HepG2 (cell line): ENCODE measurements around the gene NSFL1C. TPM values are rescaled to one million over a fixed set of nuclear protein-coding genes. Genes with fewer than 3 reads are reported as not detected.

Source experiments
- ATAC-seq: fragments of 200-7000 bp; cut with Tn5 transposase; 3 replicates; pipeline ENCODE4 v1.9.1; 2020; ENCODE audit warnings: mild to moderate bottlenecking, moderate library complexity
- BruUV-seq: library from RNA; stranded (reverse); fragments of 400-500 nt; replicated peaks from 2 replicates; lab custom pipeline; 2021; lab: Mats Ljungman, UMichigan
- CTCF ChIA-PET: fragments of 300-600 bp; formaldehyde crosslinking; extraction: SDS; loops from one replicate; lab custom pipeline; 2021; ENCODE audit warnings: low total read pairs, inconsistent platforms, low intra/inter-chr PET ratio; lab: Yijun Ruan, JAX
- POLR2A ChIA-PET: fragments of 350-600 bp; sonication (Branson Sonifier 250); formaldehyde crosslinking; loops from one replicate; lab custom pipeline; 2020; ENCODE audit warnings: antibody characterized with exemption, inconsistent platforms; lab: Yijun Ruan, JAX
- DNase-seq: peaks from one replicate; pipeline ENCODE4 v3.0.0-alpha.2; 2015; ENCODE audit warnings: low spot score
- FAIRE-seq: peaks from 3 replicates; lab custom pipeline; 2011; peaks lifted over from hg19 to GRCh38; lab: Jason Lieb, UNC
- H2AFZ ChIP-seq: one replicate; pipeline ENCODE4 v1.6.1; 2011; ENCODE audit warnings: low read length, inconsistent platforms
- H3K27ac ChIP-seq: fragments of 300-600 bp; 3 replicates; pipeline ENCODE4 v1.8.0; 2011; ENCODE audit warnings: mixed run types, mild to moderate bottlenecking, mixed read lengths, low read length, inconsistent platforms; ENCODE audit not compliant: insufficient read depth; ENCODE audit errors: extremely low read length
- H3K27me3 ChIP-seq, 2 experiments: fragments of 200-600 bp in 1 of 2; 2 replicates in 1 of 2; 3 replicates in 1 of 2; pipeline versions ENCODE4 v1.6.0 to v1.8.0; 2011; ENCODE audit warnings: low read length in 2 of 2, mild to moderate bottlenecking in 2 of 2, moderate library complexity in 2 of 2, inconsistent platforms in 1 of 2; ENCODE audit not compliant: insufficient read depth in 2 of 2, control insufficient read depth in 1 of 2
- H3K36me3 ChIP-seq, 2 experiments: fragments of 200-600 bp in 1 of 2; replicated peaks in 1 of 2; 2 replicates in 1 of 2; 3 replicates in 1 of 2; pipeline versions ENCODE4 v1.5.1 to v1.8.0; 2011; ENCODE audit warnings: low read length in 2 of 2, inconsistent platforms in 1 of 2; ENCODE audit not compliant: insufficient read depth in 2 of 2, control insufficient read depth in 1 of 2
- H3K4me1 ChIP-seq: 2 replicates; pipeline ENCODE4 v1.5.1; 2012; ENCODE audit warnings: low read length, inconsistent platforms; ENCODE audit not compliant: insufficient read depth
- H3K4me2 ChIP-seq: 2 replicates; pipeline ENCODE4 v1.6.0; 2011; ENCODE audit warnings: low read depth, low read length, inconsistent platforms
- H3K4me3 ChIP-seq, 3 experiments: fragments of 200-600 bp in 1 of 3; sonication (generic), shearing (Covaris generic) in 1 of 3; replicated peaks in 1 of 3; 2 replicates each; pipeline ENCODE4 v1.5.1; 2011 to 2016; ENCODE audit warnings: low read length in 3 of 3, inconsistent platforms in 2 of 3, low read depth in 2 of 3, mild to moderate bottlenecking in 2 of 3, control low read depth in 1 of 3, mixed read lengths in 1 of 3; ENCODE audit not compliant: insufficient read depth in 1 of 3
- H3K79me2 ChIP-seq: one replicate; pipeline ENCODE4 v1.6.1; 2011; ENCODE audit warnings: low read length, inconsistent platforms; ENCODE audit not compliant: insufficient read depth
- H3K9ac ChIP-seq: 2 replicates; pipeline ENCODE4 v1.6.0; 2011; ENCODE audit warnings: mild to moderate bottlenecking, low read depth, low read length, inconsistent platforms; ENCODE audit not compliant: insufficient read depth
- H3K9me3 ChIP-seq: 2 replicates; pipeline ENCODE4 v1.5.1; 2012; ENCODE audit warnings: mild to moderate bottlenecking, low read length
- H4K20me1 ChIP-seq: 2 replicates; pipeline ENCODE4 v1.6.0; 2011; ENCODE audit warnings: inconsistent platforms, mild to moderate bottlenecking, low read length, moderate library complexity; ENCODE audit not compliant: insufficient read depth
- AGO1 ChIP-seq: fragments of 200-400 bp; formaldehyde crosslinking; IDR thresholded peaks from 2 replicates; pipeline ENCODE4 v1.6.1; 2017; ENCODE audit warnings: mild to moderate bottlenecking, low read depth, low read length, moderate library complexity; ENCODE audit not compliant: poor library complexity, severe bottlenecking
- ATF1 ChIP-seq: IDR thresholded peaks from 2 replicates; pipeline ENCODE4 v1.6.1; 2016; ENCODE audit warnings: mild to moderate bottlenecking, control low read depth
- BRD4 ChIP-seq: sonication (generic); formaldehyde crosslinking; IDR thresholded peaks from 2 replicates; pipeline ENCODE4 v1.4.0; 2020; ENCODE audit warnings: missing genetic modification reagents
- FOXO4 ChIP-seq: sonication (generic); formaldehyde crosslinking; conservative IDR thresholded peaks from 2 replicates; pipeline ENCODE4 v1.8.1; 2023; ENCODE audit warnings: missing genetic modification reagents
- HOXA5 ChIP-seq: sonication (generic); formaldehyde crosslinking; IDR thresholded peaks from 2 replicates; pipeline ENCODE4 v1.4.0; 2020; ENCODE audit warnings: missing genetic modification reagents
- MBD4 ChIP-seq: IDR thresholded peaks from 2 replicates; pipeline ENCODE4 v1.6.1; 2012; ENCODE audit warnings: low read length, inconsistent platforms, borderline replicate concordance
- MTF2 ChIP-seq: sonication (generic); formaldehyde crosslinking; IDR thresholded peaks from 2 replicates; pipeline ENCODE4 v1.5.0; 2020; ENCODE audit warnings: missing genetic modification reagents, borderline replicate concordance
- NFATC3 ChIP-seq: sonication (generic); formaldehyde crosslinking; IDR thresholded peaks from 2 replicates; pipeline ENCODE4 v1.5.1; 2020; ENCODE audit warnings: mild to moderate bottlenecking, missing genetic modification reagents
- NR2F2 ChIP-seq: IDR thresholded peaks from 2 replicates; pipeline ENCODE4 v1.6.1; 2012; ENCODE audit warnings: low read depth, inconsistent platforms, borderline replicate concordance
- PAX8 ChIP-seq: sonication (generic); formaldehyde crosslinking; IDR thresholded peaks from 2 replicates; pipeline ENCODE4 v1.8.0; 2022; ENCODE audit warnings: mild to moderate bottlenecking, missing genetic modification reagents, borderline replicate concordance
- SRF ChIP-seq: IDR thresholded peaks from 2 replicates; pipeline ENCODE4 v1.6.1; 2011; ENCODE audit warnings: mild to moderate bottlenecking, low read depth, low read length, moderate library complexity
- TOE1 ChIP-seq: sonication (generic); formaldehyde crosslinking; IDR thresholded peaks from 2 replicates; pipeline ENCODE4 v1.4.0; 2020; ENCODE audit warnings: mild to moderate bottlenecking, missing genetic modification reagents
- ZFAT ChIP-seq: sonication (generic); formaldehyde crosslinking; conservative IDR thresholded peaks from 2 replicates; pipeline ENCODE4 v1.8.1; 2023; ENCODE audit warnings: missing genetic modification reagents, inconsistent platforms
- ZNF432 ChIP-seq: sonication (generic); formaldehyde crosslinking; IDR thresholded peaks from 2 replicates; pipeline ENCODE4 v1.5.0; 2020; ENCODE audit warnings: missing genetic modification reagents, mild to moderate bottlenecking, borderline replicate concordance
- ZNF44 ChIP-seq: sonication (generic); formaldehyde crosslinking; IDR thresholded peaks from 2 replicates; pipeline ENCODE4 v1.5.1; 2020; ENCODE audit warnings: mild to moderate bottlenecking, missing genetic modification reagents
- ZNF558 ChIP-seq: sonication (generic); formaldehyde crosslinking; IDR thresholded peaks from 2 replicates; pipeline ENCODE4 v1.9.0; 2022; ENCODE audit warnings: mild to moderate bottlenecking, missing genetic modification reagents, borderline replicate concordance
- WGBS: methylation state at CpG from one replicate; pipeline ENCODE4 v1.1.6; 2017; ENCODE audit warnings: low lambda C conversion rate; 5-methylcytosine and 5-hydroxymethylcytosine counted together
- in situ Hi-C: cut with HindIII; loops from 2 replicates; pipeline ENCODE4 v1.10.0; 2017; ENCODE audit warnings: low pct_unique_long_range_greater_than_20kb; ENCODE audit not compliant: extremely low pct_ligation_motif_present
- intact Hi-C: fragments of 100-400 bp; cut with micrococcal nuclease; formaldehyde crosslinking; loops from one replicate; pipeline ENCODE4 v1.10.0; 2022; ENCODE audit not compliant: unreplicated experiment
- polyA plus RNA-seq, 8 experiments: library from polyadenylated mRNA; depleted of rRNA in 3 of 8; stranded (reverse) in 7 of 8; unstranded in 1 of 8; fragments of >200 nt; fragmentation: Illumina TruSeq in 4 of 8; extraction: Trizol in 4 of 8; gene quantifications; 2 replicates each; pipeline versions ENCODE4 v1.2.1 to v1.2.3, GENCODE V29; 2011 to 2016; ENCODE audit warnings: low read depth in 4 of 8, missing spikeins in 1 of 8, mixed read lengths in 1 of 8; ENCODE audit not compliant: insufficient read depth in 1 of 8
- total RNA-seq, 5 experiments: library from RNA; depleted of rRNA; stranded (reverse); fragments of >200 nt; fragmentation: Illumina TruSeq; extraction: Trizol; gene quantifications; 2 replicates each; pipeline ENCODE4 v1.2.3, GENCODE V29; 2016; ENCODE audit warnings: low read depth in 1 of 5
- TF ChIP-seq, protein P1 (sequence below): sonication (generic); formaldehyde crosslinking; IDR thresholded peaks from 2 replicates; pipeline ENCODE4 v1.4.0; 2020; ENCODE audit warnings: missing genetic modification reagents, borderline replicate concordance
- TF ChIP-seq, protein P2 (sequence below): sonication (generic); formaldehyde crosslinking; IDR thresholded peaks from 2 replicates; pipeline ENCODE4 v1.5.0; 2020; ENCODE audit warnings: missing genetic modification reagents

Gene NSFL1C
- total and polyA plus RNA-seq, 2 of the 13 experiments (the other 11 are each of a cell fraction or from before 2014, with no cell fraction given): 22.9 to 62.7 TPM

DNA sequence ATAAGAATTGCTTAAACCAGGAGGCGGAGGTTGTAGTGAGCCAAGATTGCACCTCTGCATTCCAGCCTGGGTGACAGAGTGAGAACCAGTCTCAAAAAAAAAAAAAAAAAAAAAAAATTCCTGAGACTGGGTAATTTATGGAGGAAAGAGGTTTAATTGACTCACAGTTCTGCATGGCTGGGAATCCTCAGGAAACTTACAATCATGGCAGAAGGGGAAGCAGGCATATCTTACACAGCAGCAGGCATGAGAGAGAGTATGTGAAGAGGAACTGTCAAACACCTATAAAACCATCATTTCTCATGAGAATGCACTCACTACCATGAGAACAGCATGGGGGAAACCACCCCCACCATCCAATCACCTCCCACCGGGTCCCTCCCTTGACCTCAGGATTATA, 72.0 kb downstream of the NSFL1C start (continued):
- TF ChIP-seq AGO1 (no peak), ZNF432 (CRISPR knock-in tag) (no peak), SRF (no peak), ATF1 (CRISPR knock-in tag) (no peak)

GRCh38 chr20:1393507-1393882, 73.2 kb downstream of the NSFL1C start:
- in situ Hi-C loops: no loop called here
- no peaks in the 10 kb centered on the region for H3K9me3 ChIP-seq
- TSS peak; percentile 92 for BruUV-seq
- CTCF ChIA-PET: interaction anchor here (1.0 kb wide), 1 partner anchor 110 kb away, joined by 3 read pairs; no protein-coding TSS in a partner anchor
- peaks cover 4 to 19% of the 10 kb centered on the region in 2 experiments; a peak in 4 of 5 replicates for H3K36me3 ChIP-seq
- peaks cover 0 to 22% of the 10 kb centered on the region in 2 experiments; a peak in 2 of 5 replicates for H3K27me3 ChIP-seq
- intact Hi-C loops: loop anchor here (1.0 to 10.0 kb wide), 4 partner anchors 43 to 279 kb away; partner anchors contain the start of genes NSFL1C and PSMF1
- peaks cover 32% of the 10 kb centered on the region for H4K20me1 ChIP-seq
- peak overlapping the region; percentile 63 to 91 (median 78) for H3K4me3 ChIP-seq
- peak overlapping the region; percentile 74 for H2AFZ ChIP-seq
- peaks cover 43% of the 10 kb centered on the region for H3K79me2 ChIP-seq
- H3K4me1 ChIP-seq: peaks cover 53% of the 10 kb centered on the region
- ATAC-seq (no peak), FAIRE-seq (no peak), DNase-seq (no peak)
- POLR2A ChIA-PET: interaction anchor here (0.7 to 4.7 kb wide), 13 partner anchors 8 to 1077 kb away, joined by 3 to 41 read pairs (median 3); partner anchors contain the start of genes NSFL1C and SNRPB
- H3K27ac ChIP-seq: no peak overlapping the region
- 71% methylated on average over 7 of the region's 7 CpGs for WGBS
- peak overlapping the region; percentile 58; the same call in 1 of the 2 replicates for H3K9ac ChIP-seq
- H3K4me2 ChIP-seq: peak overlapping the region; percentile 99
- TF ChIP-seq ZNF44 (CRISPR knock-in tag) (no peak), MTF2 (0 out of 2 replicates have a peak, but pooled peaks have one; percentile 32), NR2F2 (no peak), NFATC3 (CRISPR knock-in tag) (0 out of 2 replicates have a peak, but pooled peaks have one; percentile 41), HOXA5 (CRISPR knock-in tag) (no peak), ZFAT (CRISPR knock-in tag) (0 out of 2 replicates have a peak, but pooled peaks have one; percentile 48), MBD4 (no peak), BRD4 (CRISPR knock-in tag) (peak; percentile 66; the same call in 1 of the 2 replicates), TOE1 (CRISPR knock-in tag) (no peak), PAX8 (CRISPR knock-in tag) (0 out of 2 replicates have a peak, but pooled peaks have one; percentile 8), ZNF558 (CRISPR knock-in tag) (0 out of 2 replicates have a peak, but pooled peaks have one; percentile 7), FOXO4 (0 out of 2 replicates have a peak, but pooled peaks have one; percentile 92)
- TF ChIP-seq, protein P1, sequence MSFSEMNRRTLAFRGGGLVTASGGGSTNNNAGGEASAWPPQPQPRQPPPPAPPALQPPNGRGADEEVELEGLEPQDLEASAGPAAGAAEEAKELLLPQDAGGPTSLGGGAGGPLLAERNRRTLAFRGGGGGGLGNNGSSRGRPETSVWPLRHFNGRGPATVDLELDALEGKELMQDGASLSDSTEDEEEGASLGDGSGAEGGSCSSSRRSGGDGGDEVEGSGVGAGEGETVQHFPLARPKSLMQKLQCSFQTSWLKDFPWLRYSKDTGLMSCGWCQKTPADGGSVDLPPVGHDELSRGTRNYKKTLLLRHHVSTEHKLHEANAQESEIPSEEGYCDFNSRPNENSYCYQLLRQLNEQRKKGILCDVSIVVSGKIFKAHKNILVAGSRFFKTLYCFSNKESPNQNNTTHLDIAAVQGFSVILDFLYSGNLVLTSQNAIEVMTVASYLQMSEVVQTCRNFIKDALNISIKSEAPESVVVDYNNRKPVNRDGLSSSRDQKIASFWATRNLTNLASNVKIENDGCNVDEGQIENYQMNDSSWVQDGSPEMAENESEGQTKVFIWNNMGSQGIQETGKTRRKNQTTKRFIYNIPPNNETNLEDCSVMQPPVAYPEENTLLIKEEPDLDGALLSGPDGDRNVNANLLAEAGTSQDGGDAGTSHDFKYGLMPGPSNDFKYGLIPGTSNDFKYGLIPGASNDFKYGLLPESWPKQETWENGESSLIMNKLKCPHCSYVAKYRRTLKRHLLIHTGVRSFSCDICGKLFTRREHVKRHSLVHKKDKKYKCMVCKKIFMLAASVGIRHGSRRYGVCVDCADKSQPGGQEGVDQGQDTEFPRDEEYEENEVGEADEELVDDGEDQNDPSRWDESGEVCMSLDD (CRISPR knock-in tag): 0 out of 2 replicates have a peak, but pooled peaks have one; percentile 43
- TF ChIP-seq, protein P2, sequence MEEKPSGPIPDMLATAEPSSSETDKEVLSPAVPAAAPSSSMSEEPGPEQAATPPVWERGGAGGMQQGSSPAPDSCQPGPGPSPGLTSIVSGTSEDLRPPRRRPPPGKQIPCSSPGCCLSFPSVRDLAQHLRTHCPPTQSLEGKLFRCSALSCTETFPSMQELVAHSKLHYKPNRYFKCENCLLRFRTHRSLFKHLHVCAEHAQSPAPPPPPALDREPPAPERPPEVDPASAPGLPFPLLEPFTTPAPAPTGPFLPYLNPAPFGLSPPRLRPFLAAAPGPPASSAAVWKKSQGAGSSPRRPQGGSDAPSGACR: peak; percentile 5; the same call in 1 of the 2 replicates
